HL-60 (cell line): ENCODE data around the gene ST3GAL4.

Experiments used
- POLR2AphosphoS5 ChIP-seq: IDR thresholded peaks from 2 replicates; pipeline ENCODE4 v1.6.1; 2012; ENCODE audit warnings: low read depth
- SPI1 ChIP-seq: IDR thresholded peaks from 2 replicates; pipeline ENCODE4 v1.6.1; 2012; ENCODE audit warnings: low read depth, mild to moderate bottlenecking, borderline replicate concordance
- TF ChIP-seq, protein P1 (sequence below): IDR thresholded peaks from one replicate; pipeline ENCODE4 v1.5.1; 2011; ENCODE audit warnings: low read length, control low read depth, inconsistent platforms; ENCODE audit not compliant: insufficient read depth
- TF ChIP-seq, protein P2 (sequence below): IDR thresholded peaks from 2 replicates; pipeline ENCODE4 v1.6.1; 2012; ENCODE audit warnings: low read depth; ENCODE audit not compliant: insufficient replicate concordance

DNA sequence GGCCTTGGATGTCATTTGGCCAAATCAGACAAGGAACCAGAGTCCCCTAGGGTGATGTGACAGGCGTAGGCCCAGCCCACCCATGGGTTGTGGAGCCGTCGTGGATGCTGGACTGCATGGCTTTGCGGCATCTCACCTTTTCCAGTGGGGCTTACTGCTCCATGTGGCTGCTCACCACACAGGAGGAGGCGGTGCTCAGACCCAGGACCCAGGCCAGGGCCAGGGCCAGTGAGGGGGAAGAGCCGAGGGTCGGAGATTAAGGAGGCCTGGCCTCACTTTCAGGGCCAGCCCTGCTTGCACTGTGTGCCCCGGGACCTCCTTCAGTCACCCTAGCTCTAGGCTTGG is 105.6 kb downstream of the ST3GAL4 start:
- no peak for TF ChIP-seq POLR2AphosphoS5
- TF ChIP-seq, protein P1, sequence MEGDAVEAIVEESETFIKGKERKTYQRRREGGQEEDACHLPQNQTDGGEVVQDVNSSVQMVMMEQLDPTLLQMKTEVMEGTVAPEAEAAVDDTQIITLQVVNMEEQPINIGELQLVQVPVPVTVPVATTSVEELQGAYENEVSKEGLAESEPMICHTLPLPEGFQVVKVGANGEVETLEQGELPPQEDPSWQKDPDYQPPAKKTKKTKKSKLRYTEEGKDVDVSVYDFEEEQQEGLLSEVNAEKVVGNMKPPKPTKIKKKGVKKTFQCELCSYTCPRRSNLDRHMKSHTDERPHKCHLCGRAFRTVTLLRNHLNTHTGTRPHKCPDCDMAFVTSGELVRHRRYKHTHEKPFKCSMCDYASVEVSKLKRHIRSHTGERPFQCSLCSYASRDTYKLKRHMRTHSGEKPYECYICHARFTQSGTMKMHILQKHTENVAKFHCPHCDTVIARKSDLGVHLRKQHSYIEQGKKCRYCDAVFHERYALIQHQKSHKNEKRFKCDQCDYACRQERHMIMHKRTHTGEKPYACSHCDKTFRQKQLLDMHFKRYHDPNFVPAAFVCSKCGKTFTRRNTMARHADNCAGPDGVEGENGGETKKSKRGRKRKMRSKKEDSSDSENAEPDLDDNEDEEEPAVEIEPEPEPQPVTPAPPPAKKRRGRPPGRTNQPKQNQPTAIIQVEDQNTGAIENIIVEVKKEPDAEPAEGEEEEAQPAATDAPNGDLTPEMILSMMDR, result no peak
- TF ChIP-seq, protein P2, sequence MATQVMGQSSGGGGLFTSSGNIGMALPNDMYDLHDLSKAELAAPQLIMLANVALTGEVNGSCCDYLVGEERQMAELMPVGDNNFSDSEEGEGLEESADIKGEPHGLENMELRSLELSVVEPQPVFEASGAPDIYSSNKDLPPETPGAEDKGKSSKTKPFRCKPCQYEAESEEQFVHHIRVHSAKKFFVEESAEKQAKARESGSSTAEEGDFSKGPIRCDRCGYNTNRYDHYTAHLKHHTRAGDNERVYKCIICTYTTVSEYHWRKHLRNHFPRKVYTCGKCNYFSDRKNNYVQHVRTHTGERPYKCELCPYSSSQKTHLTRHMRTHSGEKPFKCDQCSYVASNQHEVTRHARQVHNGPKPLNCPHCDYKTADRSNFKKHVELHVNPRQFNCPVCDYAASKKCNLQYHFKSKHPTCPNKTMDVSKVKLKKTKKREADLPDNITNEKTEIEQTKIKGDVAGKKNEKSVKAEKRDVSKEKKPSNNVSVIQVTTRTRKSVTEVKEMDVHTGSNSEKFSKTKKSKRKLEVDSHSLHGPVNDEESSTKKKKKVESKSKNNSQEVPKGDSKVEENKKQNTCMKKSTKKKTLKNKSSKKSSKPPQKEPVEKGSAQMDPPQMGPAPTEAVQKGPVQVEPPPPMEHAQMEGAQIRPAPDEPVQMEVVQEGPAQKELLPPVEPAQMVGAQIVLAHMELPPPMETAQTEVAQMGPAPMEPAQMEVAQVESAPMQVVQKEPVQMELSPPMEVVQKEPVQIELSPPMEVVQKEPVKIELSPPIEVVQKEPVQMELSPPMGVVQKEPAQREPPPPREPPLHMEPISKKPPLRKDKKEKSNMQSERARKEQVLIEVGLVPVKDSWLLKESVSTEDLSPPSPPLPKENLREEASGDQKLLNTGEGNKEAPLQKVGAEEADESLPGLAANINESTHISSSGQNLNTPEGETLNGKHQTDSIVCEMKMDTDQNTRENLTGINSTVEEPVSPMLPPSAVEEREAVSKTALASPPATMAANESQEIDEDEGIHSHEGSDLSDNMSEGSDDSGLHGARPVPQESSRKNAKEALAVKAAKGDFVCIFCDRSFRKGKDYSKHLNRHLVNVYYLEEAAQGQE, result no peak
- no peak for TF ChIP-seq SPI1
